22Rv1 (cell line): ENCODE data around the gene HID1.
"Not testable (repeated sequence)": the region's sequence is repeated elsewhere in the genome, so short reads cannot be mapped to it uniquely, and the experiment has no call there.

Source experiments
- H3K27ac ChIP-seq: fragments of 450-650 bp; 2 replicates; pipeline ENCODE4 v1.5.1; 2017
- CTCF ChIP-seq: fragments of 450-650 bp; IDR thresholded peaks from 2 replicates; pipeline ENCODE4 v1.5.1; 2017; ENCODE audit warnings: mild to moderate bottlenecking
- ZFX ChIP-seq: fragments of 450-650 bp; IDR thresholded peaks from 2 replicates; pipeline ENCODE4 v1.6.1; 2017; ENCODE audit warnings: antibody characterized with exemption, borderline replicate concordance

HID1 gene

GRCh38 chr17:74919440-74920305 lies 52.9 kb downstream of the HID1 start:
- H3K27ac ChIP-seq = no peak overlapping the region
- no peak for TF ChIP-seq ZFX
- TF ChIP-seq CTCF = peak; percentile 83

GRCh38 chr17:74918906-74919305 lies 53.7 kb downstream of the HID1 start:
- TF ChIP-seq ZFX (no peak), CTCF (no peak)

GRCh38 chr17:74917430-74917829 lies 55.1 kb downstream of the HID1 start:
- no peak overlapping the region for H3K27ac ChIP-seq
- TF ChIP-seq CTCF (no peak), ZFX (no peak)

More at GRCh38 chr17:74918906-74919305, 53.7 kb downstream of the HID1 start:
- no peak overlapping the region for H3K27ac ChIP-seq

- TF ChIP-seq CTCF (no peak), ZFX (no peak)
- no peak overlapping the region for H3K27ac ChIP-seq
Observed at GRCh38 chr17:74916851-74917199, 55.7 kb downstream of the HID1 start.

- TF ChIP-seq CTCF = no peak
- TF ChIP-seq ZFX = no peak
- H3K27ac ChIP-seq = no peak overlapping the region
Observed at GRCh38 chr17:74916136-74916850, 56.3 kb downstream of the HID1 start.

GRCh38 chr17:74911423-74911822 lies 61.1 kb downstream of the HID1 start:
- not testable (repeated sequence) for H3K27ac ChIP-seq

- H3K27ac ChIP-seq = not testable (repeated sequence)
Observed at GRCh38 chr17:74909097-74909496, 63.5 kb downstream of the HID1 start.

- H3K27ac ChIP-seq = no peak overlapping the region
- TF ChIP-seq CTCF (no peak), ZFX (no peak)
Observed at GRCh38 chr17:74907012-74907411, 65.5 kb downstream of the HID1 start.

- H3K27ac ChIP-seq = peak overlapping the region; percentile 13; the same call in 1 of the 2 replicates
Observed at GRCh38 chr17:74906214-74906793, 66.3 kb downstream of the HID1 start.
